OCI-LY3 (cell line): ENCODE results near the gene TARDBP.

Experiments used
- CTCF ChIP-seq: fragments of 200-600, 300-600 bp; sonication (generic); IDR thresholded peaks from 2 replicates; pipeline ENCODE4 v1.5.1; 2014; ENCODE audit warnings: antibody characterized with exemption, low read length, low read depth
- EZH2phosphoT487 ChIP-seq: fragments of 200-600 bp; shearing (Covaris generic); IDR thresholded peaks from 2 replicates; pipeline ENCODE4 v1.6.1; 2018; ENCODE audit warnings: antibody characterized with exemption, mixed run types, low read depth

- TF ChIP-seq CTCF, result no peak
- TF ChIP-seq EZH2phosphoT487, result no peak
These were observed 13.2 kb downstream of the TARDBP start for GRCh38 chr1:11025618-11026017.
